Hypothalamus (tissue), 51 donors: Measurements from ENCODE around the gene CBX2.

ENCODE experiments used
- DNase-seq, 51 donors: peaks; one replicate each; lab custom pipeline; 2025; lab: John Stamatoyannopoulos, UW

CBX2 gene

DNA sequence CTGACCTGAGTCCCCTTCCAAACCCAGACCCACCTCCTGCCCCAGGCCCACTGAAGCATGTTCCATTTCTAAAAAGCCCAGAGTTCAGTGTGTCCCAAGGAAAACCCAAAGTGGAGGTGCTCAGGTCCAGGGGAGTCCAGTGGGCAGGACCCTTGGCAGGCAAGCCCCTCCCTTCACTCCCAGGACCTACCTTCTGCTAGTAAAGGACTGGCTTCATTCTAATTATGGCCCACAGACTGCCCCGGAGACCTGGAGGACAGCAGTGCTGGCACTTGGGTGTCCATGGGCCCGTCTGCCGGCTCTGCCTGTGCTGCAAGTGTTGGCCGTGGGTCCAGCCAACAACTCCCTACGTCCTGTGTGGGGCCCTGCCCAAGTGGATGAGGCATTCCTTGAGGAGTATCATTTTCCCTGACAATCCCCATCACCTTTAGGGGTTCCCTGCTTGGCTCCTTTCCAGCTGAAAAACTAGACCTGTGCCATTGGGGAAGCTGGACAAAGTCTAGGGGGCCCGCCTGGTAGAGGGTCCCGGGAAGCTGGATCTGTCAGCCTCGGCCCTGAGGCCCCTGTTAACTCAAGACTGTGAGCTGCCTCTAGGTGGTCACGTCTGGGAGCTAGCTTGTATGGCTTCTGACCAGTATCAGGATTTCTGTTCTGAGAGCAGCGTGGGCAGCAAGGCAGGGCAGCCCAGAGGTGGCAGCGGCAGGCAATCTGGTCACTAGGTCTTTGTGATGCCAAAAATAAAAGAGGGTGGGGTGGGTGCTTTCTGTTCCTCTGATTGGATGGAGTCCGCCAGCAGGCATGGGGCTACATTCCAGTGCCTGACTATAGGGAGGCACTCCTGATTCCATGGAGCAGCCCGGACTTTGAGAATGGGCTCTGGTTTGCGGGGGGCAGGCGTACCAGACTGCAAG lies 8.2 kb downstream of the CBX2 start:
- DNase-seq, result no peak

DNA sequence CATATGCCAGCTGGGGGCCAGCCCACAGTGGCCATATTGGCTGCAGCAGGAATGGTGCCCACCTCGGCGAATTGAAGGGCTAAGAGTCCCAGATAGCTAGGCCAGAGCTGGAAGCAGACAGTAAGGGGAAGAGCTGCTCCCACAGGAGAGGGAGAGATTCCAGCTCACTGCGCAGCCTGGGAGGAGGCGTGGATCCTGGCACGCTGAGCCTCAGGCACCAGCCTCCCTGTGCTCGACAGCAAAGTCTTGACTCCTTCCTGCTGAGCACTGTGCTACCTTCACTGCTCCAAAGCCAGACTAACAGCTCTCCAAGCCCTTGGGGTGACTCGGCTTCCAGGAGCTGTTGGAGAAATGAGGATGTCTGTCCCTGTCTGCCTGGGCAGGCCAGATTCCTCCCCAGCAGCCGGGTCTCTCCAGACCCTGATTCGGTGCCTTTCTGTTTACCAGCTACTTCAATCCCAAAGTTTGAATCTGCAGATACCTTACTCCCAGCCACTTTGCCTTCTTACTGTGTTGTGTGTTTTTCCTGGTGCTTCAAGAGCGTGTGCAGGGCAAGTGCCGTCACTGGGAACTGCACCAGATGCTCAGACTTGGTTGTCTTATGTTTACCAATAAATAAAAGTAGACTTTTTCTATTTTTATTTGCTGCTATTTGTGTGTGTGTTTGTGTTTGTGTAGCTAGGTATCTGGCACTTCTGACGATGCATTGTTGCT lies 9.1 kb downstream of the CBX2 start:
- no peak for DNase-seq

DNA sequence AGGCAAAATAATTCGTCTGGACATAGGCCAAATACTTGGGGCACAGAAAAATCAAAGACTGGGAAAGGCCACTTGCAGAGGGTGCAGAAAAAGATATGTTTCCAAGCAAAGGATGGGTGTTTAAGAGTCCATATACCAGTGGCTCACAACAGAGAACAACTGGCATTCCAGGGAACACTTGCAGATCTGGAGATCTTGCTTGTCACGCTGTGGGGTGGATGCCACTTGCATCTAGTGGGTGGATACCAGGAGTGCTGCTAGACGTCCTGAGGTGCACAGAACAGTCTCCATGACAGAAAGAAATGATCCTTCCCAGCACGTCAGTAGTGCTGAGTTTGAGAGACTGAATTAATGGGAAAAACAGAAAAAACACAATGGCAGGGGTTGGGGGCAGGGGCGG lies 10.5 kb downstream of the CBX2 start:
- DNase-seq, result no peak

DNA sequence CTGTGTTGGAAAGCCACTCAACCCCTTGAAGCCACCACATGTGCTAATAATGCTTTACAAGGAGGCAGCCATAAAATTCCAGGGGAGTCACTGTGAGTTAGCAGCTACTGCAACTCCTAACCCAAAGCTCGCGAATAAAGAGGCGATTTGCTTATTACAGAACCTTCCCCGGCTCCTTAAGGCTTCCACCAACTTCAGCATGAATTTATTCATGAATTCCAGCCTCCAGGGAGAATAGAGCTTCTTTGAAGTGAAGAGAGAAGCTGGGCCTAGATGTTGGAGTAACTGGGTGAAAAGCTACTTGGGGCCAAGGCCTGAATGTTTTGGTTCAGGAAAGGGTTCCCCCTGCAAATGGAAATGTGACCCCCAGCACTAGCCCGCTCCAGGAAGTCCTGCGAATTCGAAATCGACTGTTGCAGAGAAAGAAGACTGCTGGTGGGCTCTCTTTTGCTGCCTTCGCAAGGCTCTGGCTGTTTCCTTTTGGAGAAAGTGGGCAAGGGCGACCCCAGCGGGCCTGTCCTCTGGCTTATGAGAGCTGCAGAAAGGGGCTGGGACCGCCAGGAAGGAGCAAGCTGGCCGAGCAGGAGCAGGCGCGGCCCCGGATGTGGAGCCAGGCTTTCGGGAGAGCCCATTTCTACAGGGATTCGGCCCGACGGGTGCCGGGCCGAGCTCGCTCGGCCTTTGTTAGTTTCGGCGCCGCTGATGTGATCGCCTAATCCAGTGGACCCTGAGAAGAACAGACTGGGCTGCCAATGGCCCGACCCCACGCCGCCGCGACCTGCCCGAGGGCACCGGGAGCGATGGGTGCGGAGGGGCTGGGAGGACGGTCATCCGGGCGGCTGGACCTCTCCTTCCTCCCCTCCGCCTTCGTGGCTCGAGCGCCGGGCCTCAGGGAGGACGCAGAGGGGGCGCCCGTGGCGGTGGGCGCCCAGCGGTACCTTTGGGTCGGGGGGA lies 11.3 kb downstream of the CBX2 start:
- no peak for DNase-seq

DNA sequence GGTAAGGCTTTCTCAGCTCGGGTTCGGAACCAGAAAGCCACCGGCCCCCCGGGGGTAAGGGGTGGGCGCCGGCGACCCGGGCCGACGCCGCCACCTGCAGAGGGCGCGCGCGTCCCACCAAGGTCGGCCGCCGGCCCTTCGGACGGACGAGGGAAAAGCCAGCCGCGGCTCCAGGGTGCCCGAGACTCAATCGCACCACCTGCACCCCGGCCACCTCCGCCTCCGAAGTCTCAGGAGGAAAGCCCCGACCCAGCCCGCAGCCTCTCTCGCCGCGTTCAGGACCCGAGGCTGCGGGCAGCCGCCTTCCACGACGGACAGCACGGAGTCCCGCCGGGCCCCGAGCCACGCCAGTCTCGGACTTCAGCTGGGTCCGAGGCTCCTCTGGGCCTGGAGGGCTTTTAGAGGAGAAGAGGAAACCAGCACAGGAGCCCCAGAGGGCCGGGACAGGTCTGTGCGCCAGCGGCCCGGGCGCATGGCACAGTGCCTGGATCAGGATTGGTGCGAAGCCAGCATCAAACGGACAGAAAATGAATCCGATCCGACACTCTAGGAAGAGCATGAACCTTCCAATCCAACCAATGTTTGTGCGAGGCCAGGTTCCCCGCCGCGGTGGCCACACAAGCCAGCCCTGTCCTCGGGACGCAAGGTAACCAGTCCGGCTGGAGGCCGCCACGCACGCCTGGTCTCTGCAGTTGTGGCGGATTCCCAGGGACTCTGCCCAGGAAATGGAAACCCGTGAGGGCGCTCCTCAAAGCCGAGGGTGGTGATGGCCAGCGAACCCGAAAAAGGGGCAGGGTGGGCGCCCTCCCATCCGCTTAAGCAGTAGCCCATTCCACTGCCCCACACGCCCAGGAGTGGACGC lies 12.2 kb downstream of the CBX2 start:
- DNase-seq, result peak in 16 of 51 donors; percentile 6 to 66 (median 27)

DNA sequence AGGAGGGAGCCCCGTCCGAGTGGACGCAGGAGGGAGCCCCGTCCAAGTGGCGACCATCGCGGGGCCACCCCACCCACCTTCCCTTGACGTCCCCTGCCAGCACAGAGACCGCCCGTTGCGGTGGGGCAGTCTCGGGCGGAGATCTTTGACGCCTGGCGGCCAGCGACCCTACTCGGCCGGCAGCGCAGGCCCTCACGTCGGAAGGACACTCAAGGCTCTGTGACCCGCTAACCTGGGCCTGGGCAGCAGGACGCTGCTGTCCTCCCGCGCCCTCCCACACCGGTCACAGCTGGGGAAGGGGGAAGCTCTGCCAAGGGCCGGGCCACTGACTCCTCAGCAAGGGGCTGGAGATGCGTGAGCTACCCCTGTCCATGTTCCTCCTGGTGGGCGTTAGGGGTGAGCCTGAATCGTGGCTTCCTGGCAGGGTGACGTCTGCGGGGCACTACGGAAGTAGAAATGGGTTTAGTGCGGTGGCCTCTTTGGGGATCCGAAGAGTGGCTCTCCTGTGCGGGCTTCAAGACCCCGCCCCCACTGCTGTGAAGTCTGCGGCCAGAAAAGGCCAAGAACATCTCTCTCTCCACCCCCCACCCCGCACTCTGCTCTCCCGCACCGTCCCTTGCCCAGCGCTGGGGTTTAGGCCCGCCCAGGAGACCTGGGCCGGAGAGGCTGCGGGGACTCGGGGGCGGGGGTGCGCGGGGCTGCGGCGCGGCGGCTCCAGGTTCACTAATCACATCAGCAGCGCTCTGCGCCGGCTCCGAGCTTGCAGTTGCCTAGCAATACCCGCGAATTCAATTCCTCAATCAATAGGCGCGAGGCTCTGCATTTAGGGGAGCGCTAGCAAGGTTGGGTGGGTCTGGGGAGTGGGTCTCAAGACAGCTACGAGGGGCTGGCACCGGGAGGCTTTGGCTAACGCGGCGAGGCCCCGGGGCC lies 13.1 kb downstream of the CBX2 start:
- no peak for DNase-seq

DNA sequence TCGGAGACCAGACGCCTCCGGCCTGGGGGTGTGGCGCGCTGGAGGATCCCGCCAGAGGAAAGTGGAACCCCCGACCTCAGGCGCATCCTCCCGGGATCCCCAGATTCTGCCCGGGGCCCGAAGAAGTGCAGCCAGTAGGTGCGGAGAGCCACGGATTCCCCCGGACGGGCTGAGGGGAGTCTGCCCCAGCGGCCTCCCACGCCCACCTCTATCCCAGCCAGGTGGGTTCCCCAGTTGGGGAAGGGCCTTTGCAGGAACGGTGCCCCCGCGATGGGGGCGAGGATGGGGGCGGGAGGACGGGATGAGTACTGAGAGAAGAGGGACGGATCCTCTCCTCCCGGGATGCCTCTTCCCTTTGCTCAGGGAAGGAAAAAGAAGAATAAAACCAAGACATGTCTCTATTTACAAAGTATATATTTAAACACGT lies 13.8 kb downstream of the CBX2 start:
- DNase-seq, result no peak

DNA sequence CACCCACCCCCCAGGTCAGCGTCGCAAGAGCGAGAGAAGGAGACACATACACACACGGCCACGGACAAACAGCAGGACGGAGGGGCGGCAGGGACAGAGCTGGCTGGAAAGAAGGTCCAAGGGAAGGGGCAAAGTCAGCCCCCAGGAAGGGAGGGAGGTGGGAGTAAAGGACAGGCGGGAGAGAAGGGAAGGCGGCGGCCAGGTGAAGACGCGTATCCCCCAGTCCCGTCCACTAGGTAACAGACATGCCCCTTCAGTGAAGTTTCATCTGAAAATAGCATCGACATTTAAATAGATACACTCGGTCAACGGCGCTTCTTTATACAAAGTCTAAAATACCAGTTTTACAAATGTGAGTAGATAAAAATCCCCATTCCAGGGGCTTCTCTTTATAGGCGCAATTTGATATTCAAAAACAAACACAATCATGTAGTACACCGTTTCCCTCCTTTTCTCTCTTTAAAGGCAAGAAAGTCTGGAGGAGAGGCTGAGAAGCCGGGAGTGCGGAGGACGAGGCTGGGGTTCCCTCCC lies 14.5 kb downstream of the CBX2 start:
- no peak for DNase-seq

DNA sequence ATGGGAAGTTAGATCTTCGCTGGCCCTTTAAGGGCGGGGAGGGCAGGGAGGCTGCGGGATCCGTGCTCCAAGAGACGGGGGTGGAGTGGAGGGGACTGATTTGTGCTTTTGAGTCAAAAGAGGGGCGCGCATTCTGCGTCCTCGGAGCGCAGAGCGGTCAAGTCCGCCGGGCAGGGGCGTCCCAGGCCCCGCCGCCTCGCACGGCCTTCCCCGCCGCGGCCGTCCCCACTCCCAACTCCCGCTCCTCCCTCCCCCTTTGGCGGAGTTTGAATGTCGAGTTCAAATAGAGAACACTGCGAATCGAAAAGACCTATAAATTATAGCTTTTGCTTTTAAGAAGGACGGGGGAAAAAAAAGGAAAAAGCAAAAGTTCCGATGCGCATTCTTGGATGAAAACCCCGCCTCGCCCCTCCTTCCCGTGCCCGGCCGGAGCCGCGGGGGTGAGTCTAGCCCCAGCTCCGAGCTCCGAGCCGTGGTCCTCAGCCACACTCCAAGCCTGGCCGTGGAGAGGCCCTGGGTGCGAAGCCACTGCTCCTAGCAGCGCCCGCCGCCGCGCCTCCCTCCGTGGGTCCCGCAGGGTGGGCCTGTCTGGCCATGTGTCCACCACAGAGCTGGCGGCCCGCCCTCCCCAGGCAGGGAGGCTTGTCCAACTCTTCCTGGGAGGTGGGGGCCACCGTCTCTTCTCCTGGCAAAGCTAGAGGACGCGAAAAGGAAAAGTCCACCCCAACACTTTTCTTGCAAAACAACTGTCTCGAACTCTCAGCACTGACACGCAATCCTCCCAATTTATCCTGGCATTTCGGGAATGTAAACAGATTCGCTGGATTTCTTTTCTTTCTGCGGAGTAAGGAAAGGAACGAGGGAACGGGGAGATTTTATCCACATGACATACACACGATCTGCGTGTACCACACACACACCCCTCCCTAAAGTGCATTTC lies 15.3 kb downstream of the CBX2 start:
- no peak for DNase-seq

DNA sequence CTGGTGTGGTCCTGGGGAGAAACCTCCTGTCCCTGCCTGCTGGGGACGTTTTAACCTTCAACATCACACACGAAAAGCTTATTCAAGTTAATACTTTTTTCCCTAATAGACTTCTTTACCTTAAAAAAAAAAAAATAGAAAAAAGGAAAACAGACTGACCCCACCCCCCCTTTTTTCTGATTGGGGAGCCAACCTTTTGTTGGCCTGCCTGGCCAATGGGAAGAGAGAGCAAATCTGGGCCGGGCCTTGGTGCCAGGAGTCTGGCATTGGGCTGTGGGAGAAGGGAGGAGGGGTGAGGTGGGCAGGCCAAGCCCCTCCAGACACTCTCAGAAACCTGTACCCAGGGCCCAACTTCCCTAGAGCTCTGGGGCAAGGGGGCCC lies 16.0 kb downstream of the CBX2 start:
- no peak for DNase-seq

DNA sequence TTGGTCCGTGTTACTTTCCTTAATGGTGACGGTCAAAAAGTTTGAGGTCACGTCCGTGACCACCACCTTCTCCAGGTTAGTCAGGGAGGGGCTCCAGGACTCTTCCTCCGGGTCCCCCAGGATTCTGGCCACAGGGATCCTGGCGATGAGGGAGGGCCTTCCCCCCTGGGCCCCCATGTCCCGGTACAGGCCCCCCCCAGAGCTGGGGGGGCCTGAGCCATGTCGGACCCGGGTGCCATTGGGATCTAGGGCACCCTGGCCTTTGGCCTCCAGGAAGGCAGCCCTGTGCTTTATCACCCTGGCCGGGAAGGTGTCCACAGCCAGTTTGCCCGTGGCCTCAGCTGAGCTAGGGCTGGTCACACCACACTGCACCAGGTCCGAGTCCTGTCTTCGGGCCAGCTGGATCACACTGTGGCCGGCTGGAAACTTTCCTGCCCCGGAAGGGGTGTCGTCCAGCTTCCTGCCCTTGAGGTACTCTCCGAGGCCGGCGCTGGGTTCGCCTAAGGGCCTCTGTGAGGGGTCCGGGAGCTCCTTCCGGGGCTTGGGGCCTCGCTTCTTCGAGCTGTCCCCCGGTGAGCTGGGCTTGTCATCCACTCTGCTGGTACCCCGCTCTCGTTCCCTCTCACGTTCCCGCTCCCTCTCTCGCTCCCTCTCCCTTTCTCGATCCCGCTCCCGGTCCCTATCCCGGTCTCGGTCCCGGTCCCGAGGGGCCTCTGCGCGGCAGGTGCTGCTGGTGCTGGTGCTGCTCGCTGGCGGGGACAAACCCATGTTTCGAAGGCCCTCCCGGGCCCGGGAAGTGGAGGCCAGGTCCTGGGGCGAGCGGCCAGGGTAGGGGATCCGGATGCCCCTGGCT lies 16.9 kb downstream of the CBX2 start:
- no peak for DNase-seq

DNA sequence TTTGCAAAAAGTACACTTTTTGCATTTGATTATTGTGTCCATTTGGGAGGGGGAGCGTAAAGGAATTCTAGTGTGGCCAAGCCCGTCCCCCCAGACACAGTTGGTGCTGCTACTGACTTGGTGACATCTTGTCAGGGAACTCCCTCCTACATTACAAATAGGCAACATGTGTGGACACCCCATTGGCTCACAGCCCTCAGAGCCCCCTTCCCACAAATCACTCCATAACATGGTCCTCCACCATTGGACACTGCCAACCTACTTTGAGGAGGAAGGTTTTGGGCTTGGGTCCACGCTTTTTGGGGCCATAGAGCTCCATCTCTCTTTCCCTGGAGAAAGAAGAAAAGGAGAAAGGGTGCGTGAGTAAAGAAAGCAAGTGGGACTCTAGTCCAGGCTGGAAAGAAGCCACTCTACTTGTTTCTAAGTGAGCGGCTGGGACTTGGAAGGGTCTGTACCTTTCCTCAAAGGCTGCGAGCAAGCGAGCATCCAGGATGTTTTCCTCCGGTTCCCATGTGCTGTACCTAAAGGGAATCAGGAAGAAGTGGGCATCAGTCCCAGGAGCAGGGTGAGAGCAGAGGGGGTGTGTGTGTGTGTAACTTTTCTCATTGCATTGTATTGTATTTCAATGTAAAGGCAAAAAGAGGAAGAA lies 18.0 kb downstream of the CBX2 start:
- DNase-seq, result no peak

DNA sequence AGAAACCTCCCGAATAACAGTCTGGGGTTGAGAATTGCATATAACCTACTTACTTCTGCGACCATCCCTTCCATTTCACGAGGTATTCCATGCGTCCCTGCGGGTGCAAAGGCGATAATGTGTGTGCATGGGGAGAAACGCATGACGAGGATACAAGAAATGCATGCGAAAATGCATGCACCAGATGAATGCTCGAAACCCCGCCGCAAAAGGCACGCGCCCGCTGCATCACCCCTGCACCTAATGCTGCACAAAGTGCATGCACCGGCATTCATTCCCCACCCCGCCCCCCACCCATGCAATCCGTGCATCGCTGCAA lies 18.5 kb downstream of the CBX2 start:
- DNase-seq, result no peak

DNA sequence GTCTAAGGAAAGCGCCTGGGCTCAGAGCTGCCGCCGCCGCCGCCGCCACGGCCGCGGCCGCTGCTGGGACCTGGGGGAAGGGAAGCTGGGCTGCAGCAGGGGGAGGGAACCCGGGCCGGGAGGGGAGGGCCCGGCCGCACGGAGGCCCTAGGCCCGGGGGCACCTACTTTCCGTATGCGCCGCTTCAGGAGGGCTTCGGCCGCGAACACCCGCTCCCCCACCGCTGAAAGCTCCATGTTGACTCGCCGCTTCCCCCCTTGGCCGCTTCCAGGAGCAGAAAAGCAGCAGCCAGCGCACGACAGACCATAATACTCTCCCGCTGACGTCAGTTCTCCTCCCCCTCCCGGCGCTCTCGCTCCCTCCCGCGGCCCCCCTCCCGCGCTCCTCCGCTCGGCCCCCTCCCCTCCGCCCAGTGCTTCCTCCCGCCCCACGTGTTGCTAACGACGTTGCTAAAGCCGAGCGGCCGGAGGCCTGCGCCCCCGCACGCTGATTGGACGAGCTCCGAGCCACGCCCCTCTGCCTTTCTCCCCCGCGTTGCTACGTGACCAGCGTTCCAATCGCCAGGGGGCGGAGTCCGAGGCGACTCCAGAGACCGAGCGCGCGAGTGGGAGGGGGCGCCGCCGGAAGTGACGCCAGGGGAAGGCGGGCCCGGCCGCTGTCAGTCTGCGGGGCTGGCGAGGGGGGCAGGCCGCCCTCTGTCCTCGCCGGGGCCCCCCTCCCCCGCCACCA lies 19.0 kb downstream of the CBX2 start, which contains the start of gene CBX8:
TSS of gene CBX8 (minus strand) at position 315 of the 729 bp plus-strand sequence. CDS start at position 236, 79 bp downstream.
- DNase-seq, result peak; percentile 80 to 100 (median 99)
